H1 (cell line): ENCODE measurements around the gene TDP1. TPM values are rescaled to one million over a fixed set of nuclear protein-coding genes. Genes with fewer than 3 reads are reported as not detected.

ENCODE experiments used
- CTCF ChIA-PET: fragments of 300-600 bp; sonication (Branson Sonifier 250); formaldehyde crosslinking; loops from one replicate; lab custom pipeline; 2021; ENCODE audit not compliant: partially characterized antibody; lab: Charles Lee
- POLR2A ChIA-PET: fragments of 300-600 bp; sonication (Branson Sonifier 250); formaldehyde crosslinking; loops from one replicate; lab custom pipeline; 2021; ENCODE audit warnings: inconsistent platforms; ENCODE audit not compliant: partially characterized antibody; lab: Charles Lee
- DNase-seq, 2 experiments: peaks; one replicate each; pipeline versions ENCODE4 v3.0.0 to v3.0.0-alpha.2; 2010 to 2022; ENCODE audit warnings: low spot score in 2 of 2, low read depth in 1 of 2, mixed read lengths in 1 of 2
- FAIRE-seq: peaks from 2 replicates; lab custom pipeline; 2011; peaks lifted over from hg19 to GRCh38; lab: Jason Lieb, UNC
- H2AFZ ChIP-seq: 2 replicates; pipeline ENCODE4 v1.8.1; 2012; ENCODE audit warnings: low read length, inconsistent platforms
- H2AK5ac ChIP-seq: 2 replicates; pipeline ENCODE4 v1.6.1; 2013; ENCODE audit warnings: low read depth, low read length
- H2BK120ac ChIP-seq: replicated peaks from 2 replicates; pipeline ENCODE3; 2013; ENCODE audit warnings: low read depth, low read length, inconsistent platforms
- H2BK12ac ChIP-seq: 2 replicates; pipeline ENCODE4 v1.6.1; 2013; ENCODE audit warnings: low read depth, low read length
- H2BK15ac ChIP-seq: 2 replicates; pipeline ENCODE4 v1.6.1; 2013; ENCODE audit warnings: low read length
- H2BK20ac ChIP-seq: 2 replicates; pipeline ENCODE4 v1.6.1; 2013; ENCODE audit warnings: low read length
- H2BK5ac ChIP-seq: 2 replicates; pipeline ENCODE4 v1.6.1; 2013; ENCODE audit warnings: low read depth, low read length
- H3K14ac ChIP-seq: 2 replicates; pipeline ENCODE4 v1.6.1; 2013; ENCODE audit warnings: inconsistent platforms; ENCODE audit not compliant: insufficient read length
- H3K18ac ChIP-seq: 2 replicates; pipeline ENCODE4 v1.6.1; 2013; ENCODE audit warnings: low read length; ENCODE audit errors: extremely low read depth
- H3K23ac ChIP-seq: 2 replicates; pipeline ENCODE4 v1.6.1; 2013; ENCODE audit warnings: inconsistent platforms; ENCODE audit not compliant: insufficient read length
- H3K23me2 ChIP-seq: 2 replicates; pipeline ENCODE4 v1.6.1; 2013; ENCODE audit warnings: low read depth, low read length
- H3K27ac ChIP-seq: 2 replicates; pipeline ENCODE4 v1.6.1; 2011; ENCODE audit warnings: low read depth, low read length, inconsistent platforms
- H3K27me3 ChIP-seq, 4 experiments: replicated peaks in 1 of 4; 1 replicate in 1 of 4; 2 replicates in 3 of 4; pipeline versions ENCODE4 v1.6.1 to v1.8.1; 2011 to 2013; ENCODE audit warnings: low read length in 3 of 4, mild to moderate bottlenecking in 3 of 4, inconsistent platforms in 2 of 4, mixed read lengths in 2 of 4, moderate library complexity in 1 of 4; ENCODE audit not compliant: control insufficient read depth in 3 of 4, insufficient read depth in 3 of 4; ENCODE audit errors: extremely low read depth in 1 of 4
- H3K36me3 ChIP-seq, 4 experiments: 2 replicates each; pipeline versions ENCODE4 v1.6.1 to v1.8.1; 2011 to 2013; ENCODE audit warnings: mild to moderate bottlenecking in 4 of 4, low read length in 3 of 4, moderate library complexity in 2 of 4, control low read depth in 1 of 4, inconsistent platforms in 1 of 4; ENCODE audit not compliant: insufficient read depth in 4 of 4, control insufficient read depth in 2 of 4
- H3K4ac ChIP-seq: replicated peaks from 2 replicates; pipeline ENCODE3; 2013; ENCODE audit warnings: low read length, low read depth, mixed read lengths, inconsistent platforms; ENCODE audit not compliant: insufficient read length
- H3K4me1 ChIP-seq, 4 experiments: replicated peaks in 1 of 4; 1 replicate in 1 of 4; 2 replicates in 3 of 4; pipeline versions ENCODE4 v1.6.1 to v1.8.1; 2011 to 2013; ENCODE audit warnings: low read length in 3 of 4, inconsistent platforms in 2 of 4, mixed read lengths in 1 of 4; ENCODE audit not compliant: insufficient read depth in 4 of 4, control insufficient read depth in 3 of 4
- H3K4me2 ChIP-seq, 2 experiments: 2 replicates each; pipeline versions ENCODE4 v1.6.1 to v1.8.1; 2011 to 2013; ENCODE audit warnings: low read depth in 2 of 2, low read length in 2 of 2, control low read depth in 1 of 2, inconsistent platforms in 1 of 2, mild to moderate bottlenecking in 1 of 2; ENCODE audit not compliant: insufficient read depth in 1 of 2
- H3K4me3 ChIP-seq, 4 experiments: fragments of 200-600, 300-600 bp in 1 of 4; sonication (generic), shearing (Covaris generic), sonication (Bioruptor Twin) in 1 of 4; 2 replicates each; pipeline versions ENCODE4 v1.5.1 to v1.8.1; 2011 to 2016; ENCODE audit warnings: low read length in 4 of 4, low read depth in 3 of 4, control low read depth in 2 of 4, inconsistent platforms in 2 of 4, mild to moderate bottlenecking in 2 of 4, mixed read lengths in 1 of 4, moderate library complexity in 1 of 4; ENCODE audit not compliant: insufficient read depth in 2 of 4; ENCODE audit errors: extremely low read depth in 1 of 4
- H3K56ac ChIP-seq: replicated peaks from 2 replicates; pipeline ENCODE3; 2013; ENCODE audit warnings: low read depth, mild to moderate bottlenecking, mixed read lengths, low read length, inconsistent platforms; ENCODE audit not compliant: insufficient read length
- H3K79me1 ChIP-seq: 2 replicates; pipeline ENCODE4 v1.6.1; 2013; ENCODE audit warnings: low read depth, low read length, control low read depth
- H3K79me2 ChIP-seq, 2 experiments: 2 replicates each; pipeline versions ENCODE4 v1.6.1 to v1.8.1; 2012 to 2013; ENCODE audit warnings: low read length in 2 of 2, mild to moderate bottlenecking in 2 of 2, inconsistent platforms in 1 of 2; ENCODE audit not compliant: insufficient read depth in 2 of 2, control insufficient read depth in 1 of 2
- H3K9ac ChIP-seq, 4 experiments: replicated peaks in 1 of 4; 1 replicate in 1 of 4; 2 replicates in 3 of 4; pipeline versions ENCODE4 v1.6.1 to v1.8.1; 2011 to 2013; ENCODE audit warnings: low read depth in 3 of 4, low read length in 3 of 4, control low read depth in 2 of 4, mild to moderate bottlenecking in 2 of 4, moderate library complexity in 2 of 4, inconsistent platforms in 1 of 4; ENCODE audit errors: extremely low read depth in 1 of 4
- H3K9me3 ChIP-seq, 2 experiments: 2 replicates each; pipeline versions ENCODE4 v1.6.1 to v1.8.1; 2012 to 2013; ENCODE audit warnings: mild to moderate bottlenecking in 2 of 2, moderate library complexity in 2 of 2, control low read depth in 1 of 2, inconsistent platforms in 1 of 2, low read depth in 1 of 2, low read length in 1 of 2, mixed read lengths in 1 of 2; ENCODE audit not compliant: insufficient read depth in 2 of 2
- H4K20me1 ChIP-seq, 2 experiments: replicated peaks in 1 of 2; 2 replicates each; pipeline versions ENCODE3 to v1.8.1; 2011 to 2013; ENCODE audit warnings: inconsistent platforms in 2 of 2, low read length in 2 of 2, mild to moderate bottlenecking in 1 of 2; ENCODE audit not compliant: insufficient read depth in 2 of 2, control insufficient read depth in 1 of 2
- H4K5ac ChIP-seq: 2 replicates; pipeline ENCODE4 v1.6.1; 2013; ENCODE audit warnings: low read length, low read depth, mixed read lengths, inconsistent platforms; ENCODE audit not compliant: insufficient read length
- H4K8ac ChIP-seq: 2 replicates; pipeline ENCODE4 v1.8.0; 2013; ENCODE audit warnings: mild to moderate bottlenecking, moderate library complexity, low read length, inconsistent platforms; ENCODE audit not compliant: insufficient read depth; ENCODE audit errors: extremely low read depth
- H4K91ac ChIP-seq: replicated peaks from 2 replicates; pipeline ENCODE3; 2013; ENCODE audit warnings: low read length, mixed read lengths, inconsistent platforms; ENCODE audit not compliant: insufficient read length
- KDM4A ChIP-seq: IDR thresholded peaks from one replicate; pipeline ENCODE4 v1.7.1; 2012; ENCODE audit warnings: low read depth, mild to moderate bottlenecking, moderate library complexity, low read length, inconsistent platforms; ENCODE audit not compliant: severe bottlenecking
- NRF1 ChIP-seq: IDR thresholded peaks from 2 replicates; pipeline ENCODE4 v1.6.1; 2011; ENCODE audit warnings: mild to moderate bottlenecking, low read depth, low read length, improper control_type of control experiment
- POLR2A ChIP-seq, 2 experiments: IDR thresholded peaks; 1 replicate in 1 of 2; 2 replicates in 1 of 2; pipeline ENCODE4 v1.6.1; 2011; ENCODE audit warnings: low read depth in 2 of 2, low read length in 2 of 2, mild to moderate bottlenecking in 2 of 2; ENCODE audit errors: control extremely low read depth in 1 of 2
- SP1 ChIP-seq: IDR thresholded peaks from 2 replicates; pipeline ENCODE4 v1.6.1; 2011; ENCODE audit warnings: low read depth, low read length
- WGBS, 2 experiments: shearing (Covaris generic) in 1 of 2; methylation state at CpG; one replicate each; pipeline versions ENCODE4 v1.1.6 to v1.1.7; 2013 to 2015; ENCODE audit warnings: low lambda C conversion rate in 2 of 2, mixed read lengths in 2 of 2, inconsistent platforms in 1 of 2, low coverage in 1 of 2, missing lambda C conversion rate in 1 of 2; ENCODE audit not compliant: insufficient replicate concordance in 2 of 2, insufficient coverage in 1 of 2, insufficient read length in 1 of 2; ENCODE audit errors: extremely low coverage in 1 of 2, missing lambda C conversion rate in 1 of 2; 5-methylcytosine and 5-hydroxymethylcytosine counted together
- polyA plus RNA-seq, 7 experiments: library from polyadenylated mRNA; depleted of rRNA in 3 of 7; stranded (reverse) in 5 of 7; unstranded in 2 of 7; fragments of >200 nt in 5 of 7; fragments of 200-250 nt in 2 of 7; gene quantifications; 1 replicate in 5 of 7; 2 replicates in 1 of 7; 4 replicates in 1 of 7; pipeline versions ENCODE4 v1.2.1 to v1.2.3, GENCODE V29; 2011 to 2013; ENCODE audit warnings: missing spikeins in 2 of 7, mixed read lengths in 2 of 7
- total RNA-seq: library from RNA; stranded (reverse); fragmentation: NEBNext Ultra II Directional; extraction: Animal tissue kit (Norgen Biotek cat#: 25700); gene quantifications from 2 replicates; pipeline ENCODE4 v1.2.1, GENCODE V29; 2021
- TF ChIP-seq, protein P1 (sequence below): IDR thresholded peaks from 2 replicates; pipeline ENCODE4 v1.6.1; 2012; ENCODE audit warnings: low read length, inconsistent platforms

TDP1 gene
- total and polyA plus RNA-seq, 2 of the 8 experiments (the other 6 are each of a cell fraction or from before 2014, with no cell fraction given): 32.2 to 69.9 TPM

GRCh38 chr14:89922031-89922907, 33.5 kb upstream of the TDP1 start:
- ChIA-PET CTCF (interaction anchor here (0.6 to 2.0 kb wide), 5 partner anchors 17 to 1985 kb away, joined by 3 to 11 read pairs (median 4); no protein-coding TSS in a partner anchor), POLR2A (no interaction called here)
- H2AFZ ChIP-seq: no peak overlapping the region
- no peak for TF ChIP-seq POLR2A (IDR thresholded peaks at IDR 0.05; ENCODE audit: control extremely low read depth in 1 of 2, low read depth in 2 of 2, low read length in 2 of 2)
- TF ChIP-seq KDM4A: no peak
- TF ChIP-seq SP1: no peak
- TF ChIP-seq NRF1: no peak
- TF ChIP-seq, protein P1, sequence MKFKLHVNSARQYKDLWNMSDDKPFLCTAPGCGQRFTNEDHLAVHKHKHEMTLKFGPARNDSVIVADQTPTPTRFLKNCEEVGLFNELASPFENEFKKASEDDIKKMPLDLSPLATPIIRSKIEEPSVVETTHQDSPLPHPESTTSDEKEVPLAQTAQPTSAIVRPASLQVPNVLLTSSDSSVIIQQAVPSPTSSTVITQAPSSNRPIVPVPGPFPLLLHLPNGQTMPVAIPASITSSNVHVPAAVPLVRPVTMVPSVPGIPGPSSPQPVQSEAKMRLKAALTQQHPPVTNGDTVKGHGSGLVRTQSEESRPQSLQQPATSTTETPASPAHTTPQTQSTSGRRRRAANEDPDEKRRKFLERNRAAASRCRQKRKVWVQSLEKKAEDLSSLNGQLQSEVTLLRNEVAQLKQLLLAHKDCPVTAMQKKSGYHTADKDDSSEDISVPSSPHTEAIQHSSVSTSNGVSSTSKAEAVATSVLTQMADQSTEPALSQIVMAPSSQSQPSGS: no peak
- DNase-seq (no peak), FAIRE-seq (no peak)
- no peaks in the 10 kb centered on the region; a peak in 1 of 7 replicates for H3K4me1 ChIP-seq
- no peak overlapping the region for H4K5ac ChIP-seq
- no peak overlapping the region for H3K18ac ChIP-seq
- H2BK15ac ChIP-seq: no peak overlapping the region
- 87% methylated on average over 6 of the region's 6 CpGs; no CpG with 5 or more reads in 1 of the 2 experiments for WGBS, 2 experiments
- H3K14ac ChIP-seq: no peak overlapping the region
- H3K4me3 ChIP-seq: no peak overlapping the region
- H3K4me2 ChIP-seq: no peak overlapping the region
- no peak overlapping the region for H2BK20ac ChIP-seq
- H3K9ac ChIP-seq: peak overlapping the region in 1 of 4 experiments; percentile 34; a peak in 1 of 7 replicates
- H2AK5ac ChIP-seq: no peak overlapping the region
- H3K79me2 ChIP-seq: no peaks in the 10 kb centered on the region
- H3K23ac ChIP-seq: no peak overlapping the region
- no peaks in the 10 kb centered on the region for H3K23me2 ChIP-seq
- no peak overlapping the region for H3K56ac ChIP-seq
- no peak overlapping the region for H2BK12ac ChIP-seq
- no peak overlapping the region for H2BK120ac ChIP-seq
- H4K20me1 ChIP-seq: no peaks in the 10 kb centered on the region
- H3K9me3 ChIP-seq: no peaks in the 10 kb centered on the region
- H3K36me3 ChIP-seq: no peaks in the 10 kb centered on the region; a peak in 1 of 8 replicates
- no peak overlapping the region for H4K91ac ChIP-seq
- H3K4ac ChIP-seq: no peak overlapping the region
- no peak overlapping the region for H2BK5ac ChIP-seq
- H3K27ac ChIP-seq: no peak overlapping the region
- no peaks in the 10 kb centered on the region for H3K27me3 ChIP-seq
- H3K79me1 ChIP-seq: no peaks in the 10 kb centered on the region
- no peak overlapping the region for H4K8ac ChIP-seq
